ENCODE measurements around the gene ZNF532.

DNA sequence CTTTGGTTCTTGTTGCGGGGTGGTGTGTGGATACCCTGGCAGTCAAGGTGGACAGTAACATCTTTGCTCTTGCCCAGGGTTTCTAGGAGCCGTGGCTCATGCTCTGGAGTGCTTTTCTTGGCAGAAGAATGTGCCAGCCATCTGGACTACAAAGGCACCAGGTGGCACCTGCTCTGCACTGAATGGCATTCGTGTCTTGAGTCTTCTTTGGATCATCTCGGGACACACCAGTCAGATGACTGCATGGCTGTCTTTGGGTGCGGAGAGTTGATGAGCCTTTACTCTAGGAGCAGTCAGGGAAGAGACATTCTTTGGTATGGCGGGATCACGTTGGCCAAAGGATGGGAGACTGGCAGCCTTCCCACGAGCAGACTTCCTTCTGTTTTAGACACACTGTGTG is 170.9 kb downstream of the ZNF532 start:
- TF ChIP-seq, protein P1, sequence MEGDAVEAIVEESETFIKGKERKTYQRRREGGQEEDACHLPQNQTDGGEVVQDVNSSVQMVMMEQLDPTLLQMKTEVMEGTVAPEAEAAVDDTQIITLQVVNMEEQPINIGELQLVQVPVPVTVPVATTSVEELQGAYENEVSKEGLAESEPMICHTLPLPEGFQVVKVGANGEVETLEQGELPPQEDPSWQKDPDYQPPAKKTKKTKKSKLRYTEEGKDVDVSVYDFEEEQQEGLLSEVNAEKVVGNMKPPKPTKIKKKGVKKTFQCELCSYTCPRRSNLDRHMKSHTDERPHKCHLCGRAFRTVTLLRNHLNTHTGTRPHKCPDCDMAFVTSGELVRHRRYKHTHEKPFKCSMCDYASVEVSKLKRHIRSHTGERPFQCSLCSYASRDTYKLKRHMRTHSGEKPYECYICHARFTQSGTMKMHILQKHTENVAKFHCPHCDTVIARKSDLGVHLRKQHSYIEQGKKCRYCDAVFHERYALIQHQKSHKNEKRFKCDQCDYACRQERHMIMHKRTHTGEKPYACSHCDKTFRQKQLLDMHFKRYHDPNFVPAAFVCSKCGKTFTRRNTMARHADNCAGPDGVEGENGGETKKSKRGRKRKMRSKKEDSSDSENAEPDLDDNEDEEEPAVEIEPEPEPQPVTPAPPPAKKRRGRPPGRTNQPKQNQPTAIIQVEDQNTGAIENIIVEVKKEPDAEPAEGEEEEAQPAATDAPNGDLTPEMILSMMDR (conservative IDR thresholded peaks at IDR 0.05; ENCODE audit: low read depth, low read length): no peak
- no peak for TF ChIP-seq EZH2 (IDR thresholded peaks at IDR 0.05; ENCODE audit: borderline replicate concordance, low read depth, low read length, poor library complexity, severe bottlenecking)
